HG02981 (cell line): Measurements from ENCODE around the gene PHF23.

Experiments
- ATAC-seq: cut with Tn5 transposase; IDR thresholded peaks from one replicate; pipeline ENCODE4 v1.9.1; 2021; ENCODE audit warnings: mild to moderate bottlenecking, moderate library complexity; ENCODE audit not compliant: unreplicated experiment

PHF23 gene

DNA sequence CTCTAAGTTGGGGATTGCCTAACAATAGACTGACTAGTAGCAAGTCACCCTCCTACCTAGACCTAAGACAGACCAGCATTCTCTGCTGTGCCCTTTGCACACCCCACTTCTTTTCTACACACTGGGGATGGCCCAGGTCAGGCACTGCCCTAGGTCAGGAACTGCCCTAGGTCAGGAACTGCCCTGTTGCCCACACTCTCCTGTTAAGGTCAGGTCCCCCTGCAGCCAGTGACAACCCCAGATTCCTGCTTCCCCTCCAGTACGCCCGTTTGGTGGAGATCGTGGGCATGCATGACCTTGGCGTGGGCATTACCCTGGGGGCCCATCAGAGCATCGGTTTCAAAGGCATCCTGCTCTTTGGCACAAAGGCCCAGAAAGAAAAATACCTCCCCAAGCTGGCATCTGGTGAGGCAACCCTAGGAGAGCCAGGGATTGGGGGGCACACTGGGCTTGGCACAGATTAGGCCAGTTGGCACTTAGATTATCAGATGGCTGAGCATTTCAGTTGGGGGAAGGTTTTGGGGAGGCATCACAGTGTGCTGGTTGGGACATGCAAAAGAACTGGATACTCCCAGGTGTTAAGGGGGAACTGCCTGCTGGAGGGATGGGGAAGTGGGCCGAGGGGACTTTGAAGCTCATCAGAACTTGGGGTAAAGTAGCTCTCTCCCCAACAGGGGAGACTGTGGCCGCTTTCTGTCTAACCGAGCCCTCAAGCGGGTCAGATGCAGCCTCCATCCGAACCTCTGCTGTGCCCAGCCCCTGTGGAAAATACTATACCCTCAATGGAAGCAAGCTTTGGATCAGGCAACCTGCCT is 17.8 kb downstream of the PHF23 start:
- no peak for ATAC-seq

GRCh38 chr17:7220593-7221277 is 18.5 kb downstream of the PHF23 start:
- no peak for ATAC-seq

DNA sequence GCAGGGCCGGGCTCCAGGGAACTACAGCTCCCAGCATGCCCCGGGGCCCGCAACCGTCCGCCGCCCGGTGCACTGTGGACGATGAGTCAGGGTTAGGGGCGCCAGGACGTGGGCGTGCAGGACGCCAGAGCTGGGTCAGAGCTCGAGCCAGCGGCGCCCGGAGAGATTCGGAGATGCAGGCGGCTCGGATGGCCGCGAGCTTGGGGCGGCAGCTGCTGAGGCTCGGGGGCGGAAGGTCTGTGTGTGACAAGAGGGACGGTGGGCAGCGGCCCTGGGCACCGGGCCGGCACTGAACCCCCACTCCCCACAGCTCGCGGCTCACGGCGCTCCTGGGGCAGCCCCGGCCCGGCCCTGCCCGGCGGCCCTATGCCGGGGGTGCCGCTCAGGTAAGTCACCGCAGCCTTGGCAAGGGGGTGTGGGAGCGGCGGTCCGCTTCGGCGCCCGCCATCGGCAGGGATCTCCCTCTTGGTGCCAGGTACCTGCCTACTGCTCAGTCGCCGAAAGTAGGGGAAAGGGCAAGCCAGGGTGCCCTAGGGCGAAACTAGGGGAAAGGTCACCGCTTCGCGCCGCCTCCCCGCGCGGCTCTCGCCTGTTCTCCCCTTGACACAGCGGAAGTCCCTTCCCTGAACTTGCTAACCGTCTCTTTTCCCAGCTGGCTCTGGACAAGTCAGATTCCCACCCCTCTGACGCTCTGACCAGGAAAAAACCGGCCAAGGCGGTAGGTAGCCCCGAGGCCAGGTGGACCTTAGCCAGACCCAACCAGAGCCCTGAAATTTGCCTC is 19.3 kb downstream of the PHF23 start, which contains the start of the genes ACADVL and DLG4:
TSS of gene ACADVL (plus strand) at position 127 of the 781 bp plus-strand sequence. CDS start at position 174, 47 bp downstream.
TSS of gene DLG4 (minus strand) at position 25 of the 781 bp plus-strand sequence.
- peak; percentile 48 for ATAC-seq

- no peak for ATAC-seq
Measured at GRCh38 chr17:7219229-7219811, 19.9 kb downstream of the PHF23 start.

- no peak for ATAC-seq
Measured at GRCh38 chr17:7218758-7219157, 20.5 kb downstream of the PHF23 start.

DNA sequence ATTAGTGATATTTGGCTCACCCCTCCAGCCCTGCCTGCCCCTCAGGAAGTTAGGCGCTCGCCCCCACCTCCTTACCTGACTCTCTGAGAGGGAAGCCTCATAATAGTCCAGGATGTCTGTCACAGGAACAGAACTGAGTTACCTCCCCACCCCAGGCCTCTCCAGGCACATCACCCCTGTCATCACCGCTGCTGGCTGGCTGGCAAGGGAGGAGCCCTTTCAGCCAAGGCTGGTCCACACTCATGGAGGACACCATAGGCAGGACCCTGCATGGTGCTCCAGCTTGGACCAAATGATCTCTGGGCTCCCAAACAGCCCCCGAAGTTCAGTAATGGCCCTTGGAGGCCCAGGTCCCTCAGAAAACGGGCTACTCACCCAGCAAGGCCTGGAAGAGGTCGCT is 21.1 kb downstream of the PHF23 start:
- no peak for ATAC-seq

DNA sequence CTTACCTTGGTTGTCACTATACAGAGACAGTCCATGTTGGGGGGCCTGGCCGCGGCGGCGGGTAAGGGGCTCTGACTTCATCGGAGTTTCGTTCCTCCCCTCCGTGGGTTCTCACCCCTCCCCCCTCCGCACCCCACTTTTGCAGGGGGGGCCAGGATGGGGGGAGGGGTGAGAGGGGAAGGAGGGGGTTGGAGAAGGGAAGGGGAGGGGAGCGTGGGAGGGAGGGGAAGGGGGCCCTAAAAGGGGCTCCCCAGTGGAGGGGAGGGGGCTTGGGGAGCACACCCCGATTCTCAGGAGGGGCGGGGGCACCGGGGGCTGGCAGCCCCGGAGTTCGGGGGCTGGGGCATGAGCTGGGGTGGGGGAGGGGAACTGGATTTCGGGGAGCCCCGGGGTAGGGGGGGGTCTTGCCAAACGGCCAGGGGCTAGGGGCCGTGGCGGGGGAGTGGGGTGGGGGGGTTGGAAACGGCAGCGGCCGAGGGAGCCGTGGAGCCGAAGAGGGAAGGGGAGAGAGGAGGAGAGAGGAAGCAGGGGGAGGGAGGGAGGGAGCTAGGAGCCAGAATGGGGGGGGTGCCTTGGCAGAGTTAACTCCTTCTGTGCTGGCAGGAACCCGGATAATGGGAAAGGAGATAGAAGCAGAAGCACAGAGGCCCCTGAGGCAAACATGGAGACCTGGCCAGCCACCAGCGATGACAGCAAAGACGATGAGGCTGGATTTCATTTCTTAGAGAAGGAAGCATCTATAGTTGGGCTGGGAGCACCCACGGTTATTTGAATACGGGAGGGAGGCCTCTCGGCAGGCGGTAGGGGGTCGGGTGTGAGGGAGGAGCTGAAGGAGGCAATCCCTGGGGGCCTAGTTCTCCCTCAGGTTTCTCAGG is 21.9 kb downstream of the PHF23 start:
- no peak for ATAC-seq

- ATAC-seq = no peak
Measured at GRCh38 chr17:7216242-7217112, 22.8 kb downstream of the PHF23 start.

GRCh38 chr17:7215652-7216180 is 23.5 kb downstream of the PHF23 start:
- no peak for ATAC-seq

- ATAC-seq = no peak
Measured at GRCh38 chr17:7215136-7215638, 24.1 kb downstream of the PHF23 start.

DNA sequence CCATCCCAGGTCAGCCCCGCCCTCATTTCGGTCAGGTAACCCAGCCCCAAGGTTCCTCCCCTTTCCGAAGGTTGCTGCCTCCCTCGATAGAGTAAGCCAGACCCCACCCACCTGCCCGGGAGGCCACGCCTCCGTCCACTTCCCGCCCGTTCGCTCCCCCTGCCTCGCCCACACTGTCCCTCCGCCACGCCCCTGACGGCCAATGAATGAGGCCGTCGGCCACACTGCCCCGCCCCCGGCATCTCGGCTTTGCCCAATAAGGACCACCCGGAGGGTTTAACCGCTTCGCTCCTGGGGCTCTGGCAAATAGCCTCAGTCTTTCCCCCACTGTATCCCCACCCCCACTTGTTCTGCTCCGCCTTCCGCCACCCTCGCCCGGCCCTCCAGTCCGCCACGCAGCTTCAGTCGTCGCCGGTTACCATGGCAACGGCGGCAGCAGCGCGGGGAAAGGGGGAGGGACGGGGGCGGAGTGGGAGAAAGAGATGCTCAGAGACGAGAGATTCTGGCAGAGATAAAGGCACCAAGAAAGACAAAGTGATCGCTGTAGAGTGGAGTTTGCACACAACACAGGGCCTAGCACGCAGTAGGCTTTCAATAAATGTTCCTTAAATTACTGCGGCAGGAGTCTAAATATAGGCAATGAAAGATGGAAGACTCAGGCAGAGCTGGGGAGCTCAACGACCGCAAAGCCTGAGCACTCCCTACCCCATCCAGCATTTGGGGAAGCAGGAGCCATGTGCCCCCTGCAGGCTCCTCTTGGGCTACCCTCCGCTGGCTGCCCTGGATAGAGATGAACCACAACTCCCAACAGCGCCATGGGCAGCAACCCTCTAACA is 24.7 kb downstream of the PHF23 start:
- peak; percentile 70 for ATAC-seq

- ATAC-seq = no peak
Measured at GRCh38 chr17:7213895-7214299, 25.4 kb downstream of the PHF23 start.

GRCh38 chr17:7211491-7212273 is 27.6 kb downstream of the PHF23 start:
- no peak for ATAC-seq

GRCh38 chr17:7208754-7209460 is 30.4 kb downstream of the PHF23 start:
- ATAC-seq = no peak

GRCh38 chr17:7208027-7208571 is 31.2 kb downstream of the PHF23 start:
- ATAC-seq = no peak
